Duodenal mucosa (tissue), 2 donors: ENCODE data around the gene UQCRC1.

Source experiments
- H3K27ac ChIP-seq: one replicate; pipeline ENCODE4 v1.7.0; 2013; ENCODE audit warnings: low read depth, low read length
- H3K27me3 ChIP-seq, 2 donors: one replicate each; pipeline ENCODE4 v1.7.0; 2013; ENCODE audit warnings: low read length in 2 of 2, control low read depth in 1 of 2; ENCODE audit not compliant: insufficient read depth in 2 of 2, control insufficient read depth in 1 of 2
- H3K36me3 ChIP-seq, 2 donors: one replicate each; pipeline ENCODE4 v1.7.0; 2013; ENCODE audit warnings: low read length in 2 of 2, control low read depth in 1 of 2; ENCODE audit not compliant: insufficient read depth in 2 of 2, control insufficient read depth in 1 of 2
- H3K4me1 ChIP-seq, 2 donors: one replicate each; pipeline ENCODE4 v1.7.0; 2013; ENCODE audit warnings: low read length in 2 of 2, control low read depth in 1 of 2; ENCODE audit not compliant: insufficient read depth in 2 of 2, control insufficient read depth in 1 of 2
- H3K4me3 ChIP-seq, 2 donors: one replicate each; pipeline ENCODE4 v1.7.0; 2013; ENCODE audit warnings: low read length in 2 of 2, low read depth in 1 of 2
- H3K9ac ChIP-seq, 2 donors: one replicate each; pipeline ENCODE4 v1.7.0; 2013; ENCODE audit warnings: low read length in 2 of 2, low read depth in 1 of 2
- H3K9me3 ChIP-seq, 2 donors: one replicate each; pipeline ENCODE4 v1.7.0; 2013; ENCODE audit warnings: low read length in 2 of 2, control low read depth in 1 of 2; ENCODE audit not compliant: control insufficient read depth in 1 of 2

Gene UQCRC1

GRCh38 chr3:48593337-48593736 lies 16.1 kb downstream of the UQCRC1 start:
- Histone ChIP-seq H3K27ac (no peak overlapping the region), H3K4me1 (peaks cover 0 to 22% of the 10 kb centered on the region in 2 donors), H3K4me3 (no peak overlapping the region), H3K36me3 (peaks cover 0 to 9% of the 10 kb centered on the region in 2 donors), H3K9ac (no peak overlapping the region), H3K27me3 (peaks cover 3 to 5% of the 10 kb centered on the region in 2 donors), H3K9me3 (no peaks in the 10 kb centered on the region)

GRCh38 chr3:48592519-48593087 lies 16.8 kb downstream of the UQCRC1 start:
- no peak overlapping the region for H3K4me3 ChIP-seq
- H3K9ac ChIP-seq = no peak overlapping the region
- H3K27me3 ChIP-seq = peaks cover 3 to 5% of the 10 kb centered on the region in 2 donors
- peaks cover 0 to 2% of the 10 kb centered on the region in 2 donors for H3K36me3 ChIP-seq
- no peak overlapping the region for H3K27ac ChIP-seq
- no peaks in the 10 kb centered on the region for H3K9me3 ChIP-seq
- peaks cover 0 to 15% of the 10 kb centered on the region in 2 donors for H3K4me1 ChIP-seq

- Histone ChIP-seq H3K27me3 (peaks cover 3 to 5% of the 10 kb centered on the region in 2 donors), H3K36me3 (no peaks in the 10 kb centered on the region), H3K9me3 (no peaks in the 10 kb centered on the region), H3K4me1 (peaks cover 0 to 15% of the 10 kb centered on the region in 2 donors), H3K4me3 (no peak overlapping the region), H3K27ac (no peak overlapping the region), H3K9ac (no peak overlapping the region)
These were observed 17.4 kb downstream of the UQCRC1 start for GRCh38 chr3:48591886-48592518.

GRCh38 chr3:48591436-48591835 lies 18.0 kb downstream of the UQCRC1 start:
- Histone ChIP-seq H3K9ac (no peak overlapping the region), H3K27ac (no peak overlapping the region), H3K4me1 (peaks cover 0 to 15% of the 10 kb centered on the region in 2 donors), H3K27me3 (peaks cover 3 to 5% of the 10 kb centered on the region in 2 donors), H3K4me3 (no peak overlapping the region), H3K9me3 (no peaks in the 10 kb centered on the region), H3K36me3 (no peaks in the 10 kb centered on the region)

- no peaks in the 10 kb centered on the region for H3K9me3 ChIP-seq
- no peak overlapping the region for H3K9ac ChIP-seq
- H3K36me3 ChIP-seq = no peaks in the 10 kb centered on the region
- no peak overlapping the region for H3K4me3 ChIP-seq
- no peaks in the 10 kb centered on the region for H3K4me1 ChIP-seq
- peaks cover 0 to 2% of the 10 kb centered on the region in 2 donors for H3K27me3 ChIP-seq
- no peak overlapping the region for H3K27ac ChIP-seq
These were observed 21.2 kb downstream of the UQCRC1 start for GRCh38 chr3:48588230-48588629.

- H3K4me1 ChIP-seq = no peaks in the 10 kb centered on the region
- no peak overlapping the region for H3K9ac ChIP-seq
- H3K36me3 ChIP-seq = no peaks in the 10 kb centered on the region
- no peak overlapping the region for H3K27ac ChIP-seq
- no peaks in the 10 kb centered on the region for H3K9me3 ChIP-seq
- H3K4me3 ChIP-seq = no peak overlapping the region
- no peaks in the 10 kb centered on the region for H3K27me3 ChIP-seq
These were observed 21.8 kb downstream of the UQCRC1 start for GRCh38 chr3:48587686-48588085.

- Histone ChIP-seq H3K9ac (no peak overlapping the region), H3K27ac (no peak overlapping the region), H3K4me1 (no peaks in the 10 kb centered on the region), H3K27me3 (no peaks in the 10 kb centered on the region), H3K36me3 (no peaks in the 10 kb centered on the region), H3K4me3 (no peak overlapping the region), H3K9me3 (no peaks in the 10 kb centered on the region)
These were observed 24.0 kb downstream of the UQCRC1 start for GRCh38 chr3:48585411-48585810.

GRCh38 chr3:48584836-48585235 lies 24.6 kb downstream of the UQCRC1 start:
- Histone ChIP-seq H3K4me1 (no peaks in the 10 kb centered on the region), H3K36me3 (no peaks in the 10 kb centered on the region)

GRCh38 chr3:48581621-48582481 lies 27.6 kb downstream of the UQCRC1 start:
- no peak overlapping the region for H3K4me3 ChIP-seq
- no peaks in the 10 kb centered on the region for H3K9me3 ChIP-seq
- H3K27me3 ChIP-seq = no peaks in the 10 kb centered on the region
- no peaks in the 10 kb centered on the region for H3K4me1 ChIP-seq
- H3K27ac ChIP-seq = no peak overlapping the region
- H3K36me3 ChIP-seq = no peaks in the 10 kb centered on the region
- no peak overlapping the region for H3K9ac ChIP-seq

More at GRCh38 chr3:48584836-48585235, 24.6 kb downstream of the UQCRC1 start:
- no peak overlapping the region for H3K9ac ChIP-seq
- no peak overlapping the region for H3K4me3 ChIP-seq
- no peak overlapping the region for H3K27ac ChIP-seq
- no peaks in the 10 kb centered on the region for H3K9me3 ChIP-seq
- H3K27me3 ChIP-seq = no peaks in the 10 kb centered on the region

- Histone ChIP-seq H3K9ac (no peak overlapping the region), H3K36me3 (no peaks in the 10 kb centered on the region)
These were observed 32.8 kb downstream of the UQCRC1 start for GRCh38 chr3:48576647-48577046.

More at GRCh38 chr3:48576647-48577046, 32.8 kb downstream of the UQCRC1 start:
- Histone ChIP-seq H3K9me3 (no peaks in the 10 kb centered on the region), H3K27me3 (no peaks in the 10 kb centered on the region), H3K27ac (no peak overlapping the region), H3K4me1 (no peaks in the 10 kb centered on the region), H3K4me3 (no peak overlapping the region)
